Measurements from ENCODE around the gene PLEKHG3. TPM values are rescaled to one million over a fixed set of nuclear protein-coding genes. Genes with fewer than 3 reads are reported as not detected.

Gene PLEKHG3
- total and polyA plus RNA-seq, 2 of the 13 experiments (the other 11 are each of a cell fraction or from before 2014, with no cell fraction given): 7.1 to 9.8 TPM

DNA sequence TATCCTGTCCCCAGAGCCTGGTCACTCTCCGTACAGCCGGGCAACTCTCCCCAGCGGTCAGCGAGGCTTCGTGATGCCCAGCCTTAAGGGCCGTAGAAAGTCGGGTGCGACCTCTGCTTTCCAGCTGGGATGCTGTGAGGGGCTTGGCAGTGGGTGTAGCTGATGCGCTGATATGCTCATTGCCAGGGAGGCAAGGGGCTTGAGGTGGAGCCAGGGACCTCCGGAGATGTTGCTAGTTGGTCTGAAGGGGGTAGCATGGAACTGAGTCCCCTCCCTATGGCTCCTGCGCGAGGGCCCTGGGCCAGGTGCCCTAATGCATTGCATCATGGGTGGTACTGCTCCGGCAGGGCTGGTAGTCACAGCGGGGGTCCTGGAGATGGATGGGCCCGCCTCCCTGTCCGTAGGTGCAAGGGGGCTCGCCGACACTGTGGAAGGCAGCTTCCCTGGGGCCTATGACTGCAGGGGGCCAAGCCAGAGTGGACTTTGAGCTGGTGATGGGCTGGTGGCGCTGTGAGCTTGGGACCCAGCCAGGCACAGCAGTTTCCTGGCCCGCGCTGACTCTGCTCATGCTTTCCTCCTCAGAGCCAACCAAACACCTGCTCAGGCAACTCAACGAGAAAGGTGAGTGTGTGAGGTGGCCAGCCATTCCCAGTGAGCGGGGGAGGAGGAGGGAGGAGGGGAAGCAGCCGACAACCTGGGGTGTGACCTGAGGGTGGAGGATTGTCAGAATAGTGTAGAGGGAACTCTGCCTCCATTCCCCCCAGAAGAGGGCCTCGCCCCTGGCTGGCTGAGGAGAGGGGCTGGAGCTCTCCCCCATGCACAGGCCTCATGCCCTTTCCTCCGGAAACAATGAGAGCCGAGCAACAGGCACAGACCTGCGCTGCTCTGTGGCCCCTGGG is 32.3 kb downstream of the PLEKHG3 start (continued):
- no peak for TF ChIP-seq SOX13 (IDR thresholded peaks at IDR 0.05)
- TF ChIP-seq SOX13 (CRISPR knock-in tag; conservative IDR thresholded peaks at IDR 0.05 in 1 of 2, IDR thresholded peaks at IDR 0.05 in 1 of 2): no peak
- no peak for TF ChIP-seq CHD2 (IDR thresholded peaks at IDR 0.05; ENCODE audit: low read depth, low read length)
- no peak for TF ChIP-seq PHF5A (CRISPR knock-in tag; IDR thresholded peaks at IDR 0.05; ENCODE audit: low read depth, unreplicated experiment)
- TF ChIP-seq, protein P1, sequence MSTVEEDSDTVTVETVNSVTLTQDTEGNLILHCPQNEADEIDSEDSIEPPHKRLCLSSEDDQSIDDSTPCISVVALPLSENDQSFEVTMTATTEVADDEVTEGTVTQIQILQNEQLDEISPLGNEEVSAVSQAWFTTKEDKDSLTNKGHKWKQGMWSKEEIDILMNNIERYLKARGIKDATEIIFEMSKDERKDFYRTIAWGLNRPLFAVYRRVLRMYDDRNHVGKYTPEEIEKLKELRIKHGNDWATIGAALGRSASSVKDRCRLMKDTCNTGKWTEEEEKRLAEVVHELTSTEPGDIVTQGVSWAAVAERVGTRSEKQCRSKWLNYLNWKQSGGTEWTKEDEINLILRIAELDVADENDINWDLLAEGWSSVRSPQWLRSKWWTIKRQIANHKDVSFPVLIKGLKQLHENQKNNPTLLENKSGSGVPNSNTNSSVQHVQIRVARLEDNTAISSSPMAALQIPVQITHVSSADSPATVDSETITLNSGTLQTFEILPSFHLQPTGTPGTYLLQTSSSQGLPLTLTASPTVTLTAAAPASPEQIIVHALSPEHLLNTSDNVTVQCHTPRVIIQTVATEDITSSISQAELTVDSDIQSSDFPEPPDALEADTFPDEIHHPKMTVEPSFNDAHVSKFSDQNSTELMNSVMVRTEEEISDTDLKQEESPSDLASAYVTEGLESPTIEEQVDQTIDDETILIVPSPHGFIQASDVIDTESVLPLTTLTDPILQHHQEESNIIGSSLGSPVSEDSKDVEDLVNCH (CRISPR knock-in tag; IDR thresholded peaks at IDR 0.05): no peak
- TF ChIP-seq ETV5 (CRISPR knock-in tag; IDR thresholded peaks at IDR 0.05; ENCODE audit: borderline replicate concordance): no peak
- TF ChIP-seq FOXO4 (CRISPR knock-in tag; conservative IDR thresholded peaks at IDR 0.05): no peak
- TF ChIP-seq, protein P2, sequence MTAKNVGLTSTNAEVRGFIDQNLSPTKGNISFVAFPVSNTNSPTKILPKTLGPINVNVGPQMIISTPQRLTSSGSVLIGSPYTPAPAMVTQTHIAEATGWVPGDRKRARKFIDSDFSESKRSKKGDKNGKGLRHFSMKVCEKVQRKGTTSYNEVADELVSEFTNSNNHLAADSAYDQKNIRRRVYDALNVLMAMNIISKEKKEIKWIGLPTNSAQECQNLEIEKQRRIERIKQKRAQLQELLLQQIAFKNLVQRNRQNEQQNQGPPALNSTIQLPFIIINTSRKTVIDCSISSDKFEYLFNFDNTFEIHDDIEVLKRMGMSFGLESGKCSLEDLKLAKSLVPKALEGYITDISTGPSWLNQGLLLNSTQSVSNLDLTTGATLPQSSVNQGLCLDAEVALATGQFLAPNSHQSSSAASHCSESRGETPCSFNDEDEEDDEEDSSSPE (CRISPR knock-in tag; IDR thresholded peaks at IDR 0.05): no peak
- TF ChIP-seq ZNF670 (CRISPR knock-in tag; IDR thresholded peaks at IDR 0.05; ENCODE audit: borderline replicate concordance): no peak
- no peak for TF ChIP-seq SOX6 (IDR thresholded peaks at IDR 0.05)
- 0 out of 2 replicates have a peak, but pooled peaks have one; percentile 13 for TF ChIP-seq SOX6 (CRISPR knock-in tag; IDR thresholded peaks at IDR 0.05)
- no peak for TF ChIP-seq NKX3-1 (CRISPR knock-in tag; IDR thresholded peaks at IDR 0.05)
